DMS79 treated with DMSO at 0.1 percent for 48 hours (cell line): Measurements from ENCODE around the gene IL20RB.
"Not testable (repeated sequence)": the region's sequence is repeated elsewhere in the genome, so short reads cannot be mapped to it uniquely, and the experiment has no call there.

Source experiments
- DNase-seq: peaks from one replicate; lab custom pipeline; 2025; lab: John Stamatoyannopoulos, UW

IL20RB gene

DNA sequence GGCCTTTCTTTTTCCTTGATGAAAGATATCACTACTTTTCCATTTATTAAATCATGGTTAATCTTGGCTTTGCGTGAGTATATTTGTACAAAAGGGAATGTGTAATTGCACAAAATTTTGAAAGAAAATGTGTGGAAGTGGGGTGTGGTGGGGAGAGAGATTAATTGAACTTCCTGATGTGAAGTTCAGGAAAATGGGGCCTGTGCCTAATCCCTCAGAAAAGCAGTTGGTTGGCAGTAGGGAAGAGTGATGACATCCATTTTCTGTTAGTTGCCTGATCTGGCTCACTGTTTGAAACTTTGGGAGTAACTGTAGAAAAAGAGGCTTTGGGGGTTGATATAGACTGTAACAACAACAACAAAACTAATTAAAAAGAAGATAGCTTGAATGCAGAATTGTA lies 10.8 kb upstream of the IL20RB start:
- DNase-seq, result no peak

DNA sequence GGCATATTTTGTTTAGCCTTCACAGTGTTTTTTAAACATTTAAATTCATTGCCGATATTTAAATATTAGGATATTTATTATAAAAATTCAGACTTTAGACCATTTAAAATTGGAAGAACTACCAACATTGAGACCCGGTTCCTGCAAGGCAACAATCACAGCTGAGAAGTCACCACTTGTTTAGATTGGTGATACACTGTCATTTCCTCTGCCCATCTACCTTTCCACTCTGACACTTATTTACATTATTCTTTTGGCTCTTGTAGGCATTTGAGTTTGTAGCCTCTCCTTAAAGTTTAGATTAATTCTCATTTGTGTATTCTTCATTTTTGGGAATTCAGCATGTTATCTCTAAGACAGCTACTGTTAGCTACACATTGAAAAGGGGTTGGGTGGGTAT lies 10.3 kb upstream of the IL20RB start:
- DNase-seq, result no peak

DNA sequence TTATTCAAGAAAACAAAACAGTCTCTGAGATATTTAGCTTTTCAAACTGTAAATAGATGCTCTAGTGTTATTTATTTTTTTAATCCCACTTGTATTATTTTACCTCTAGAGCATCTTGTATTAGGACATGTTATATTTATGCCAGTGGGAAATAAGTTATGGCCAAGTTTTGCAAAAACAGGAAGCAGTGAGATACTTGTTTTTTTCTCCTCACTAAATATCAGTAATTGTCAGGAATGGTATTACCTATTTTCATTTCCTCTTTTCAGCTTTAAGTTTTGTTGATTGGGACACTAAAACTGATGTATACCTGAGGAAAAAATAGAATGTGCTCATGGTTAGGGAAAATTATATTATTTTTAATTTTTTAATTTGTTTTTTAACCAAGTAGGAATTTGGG lies 8.6 kb upstream of the IL20RB start:
- DNase-seq, result no peak

DNA sequence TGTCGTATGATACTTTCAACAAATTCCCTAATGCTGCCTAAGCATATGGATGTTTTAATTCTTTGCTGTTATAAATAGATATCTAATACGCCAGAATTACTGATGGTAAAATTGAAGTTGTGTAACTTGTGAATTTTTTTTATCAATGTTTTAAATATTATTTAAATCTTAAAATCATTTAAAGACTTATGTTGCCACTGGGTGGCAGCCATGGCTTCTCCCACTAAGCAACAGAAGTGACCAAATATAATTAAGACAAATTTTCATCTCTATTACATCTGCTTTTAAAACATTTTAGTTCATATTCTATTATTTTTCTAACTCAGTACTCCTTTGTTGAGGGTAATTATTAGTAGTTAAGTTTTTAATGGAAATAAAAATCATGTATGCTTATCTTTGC lies 8.1 kb upstream of the IL20RB start:
- no peak for DNase-seq

DNA sequence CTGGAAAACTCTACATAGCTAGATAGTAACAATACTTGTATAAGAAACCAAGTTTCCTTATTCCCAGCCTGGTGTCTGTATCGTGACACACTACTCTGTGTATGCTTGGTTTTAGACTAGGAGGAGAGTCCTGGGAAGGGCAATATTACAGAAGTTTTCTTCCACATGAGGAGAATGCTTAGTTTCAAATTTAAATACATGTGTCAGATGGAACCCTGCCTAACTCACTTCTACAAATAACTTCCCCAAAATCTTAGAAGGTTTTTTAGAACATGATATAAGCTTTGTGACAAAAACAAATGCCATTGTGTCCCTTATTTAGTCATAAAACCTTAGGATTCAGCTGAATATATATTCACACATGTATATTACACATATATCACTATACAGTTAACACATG lies 7.2 kb upstream of the IL20RB start:
- DNase-seq, result no peak

DNA sequence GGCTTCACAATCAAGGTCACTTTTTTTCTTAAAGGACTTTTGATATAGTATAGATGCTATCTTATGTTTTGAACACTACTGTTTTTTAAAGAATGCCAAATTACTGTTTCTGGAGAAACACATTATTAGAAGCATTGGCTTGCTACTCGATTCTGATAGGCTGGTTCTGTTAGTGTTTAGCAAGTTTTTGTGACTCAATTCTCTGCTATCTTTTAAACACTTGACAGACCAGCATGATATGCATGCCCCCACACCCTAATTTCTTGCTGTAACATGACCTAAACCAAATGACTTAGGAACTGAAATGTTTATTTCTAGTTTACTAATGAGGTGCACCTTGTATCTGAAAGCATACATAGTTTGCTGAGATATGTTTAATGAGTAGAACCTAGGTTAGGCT lies 5.5 kb upstream of the IL20RB start:
- no peak for DNase-seq

DNA sequence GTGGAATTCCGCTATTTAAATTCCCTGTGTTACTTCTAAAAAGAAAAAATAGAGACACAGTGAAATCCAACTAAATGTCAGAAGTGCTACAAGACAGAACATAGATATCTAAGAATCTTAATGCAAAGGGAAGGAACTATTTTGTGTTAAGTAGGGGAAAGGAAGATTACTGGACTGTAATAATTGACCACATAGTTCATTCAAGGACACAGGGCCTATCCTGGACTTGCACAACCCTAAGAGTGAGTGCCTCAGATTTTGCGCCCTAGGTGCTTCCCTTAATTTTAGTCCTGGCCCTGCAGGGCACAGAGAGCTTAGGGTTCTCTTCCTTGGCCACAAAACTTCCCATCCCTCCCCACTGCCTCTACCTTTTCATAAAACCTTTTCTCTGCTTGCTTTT lies 3.5 kb upstream of the IL20RB start:
- no peak for DNase-seq

DNA sequence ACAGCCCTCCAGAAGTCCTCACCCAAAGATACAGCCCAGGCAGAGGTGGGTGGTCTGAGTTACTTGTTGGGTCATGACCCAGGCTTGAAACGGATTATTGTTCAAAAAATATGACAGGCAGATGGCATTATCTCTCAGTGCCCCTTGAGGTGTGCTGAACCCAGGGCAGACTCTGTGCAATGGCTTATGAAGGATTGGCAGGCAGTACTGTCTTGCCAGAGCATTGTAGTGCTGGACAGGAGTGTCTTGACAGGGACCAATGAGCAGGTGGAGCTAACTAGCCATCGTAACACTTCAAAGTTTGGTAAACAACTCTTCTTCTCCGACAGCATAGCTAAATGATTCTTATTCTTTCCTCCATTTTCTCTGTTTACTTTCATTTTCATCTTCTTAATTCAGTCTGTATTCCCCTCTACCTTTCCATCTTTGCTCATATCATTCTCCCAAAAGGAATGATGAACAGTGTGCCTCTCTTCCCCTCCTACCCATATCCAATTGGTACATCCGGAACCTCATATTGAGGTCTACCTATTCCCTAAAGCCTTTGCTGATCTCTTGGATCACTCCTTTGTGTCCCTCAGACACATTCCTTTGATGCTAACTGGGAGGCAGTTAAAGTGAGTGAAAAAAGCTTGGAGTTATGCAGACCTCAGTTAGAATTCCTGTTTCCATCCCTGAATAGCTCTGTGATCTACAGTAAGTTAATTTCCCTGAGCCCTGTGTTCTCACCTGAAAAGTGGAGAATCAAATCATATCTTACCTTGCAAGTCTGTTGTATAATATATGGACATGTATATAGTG lies 2.6 kb upstream of the IL20RB start:
- DNase-seq, result no peak

DNA sequence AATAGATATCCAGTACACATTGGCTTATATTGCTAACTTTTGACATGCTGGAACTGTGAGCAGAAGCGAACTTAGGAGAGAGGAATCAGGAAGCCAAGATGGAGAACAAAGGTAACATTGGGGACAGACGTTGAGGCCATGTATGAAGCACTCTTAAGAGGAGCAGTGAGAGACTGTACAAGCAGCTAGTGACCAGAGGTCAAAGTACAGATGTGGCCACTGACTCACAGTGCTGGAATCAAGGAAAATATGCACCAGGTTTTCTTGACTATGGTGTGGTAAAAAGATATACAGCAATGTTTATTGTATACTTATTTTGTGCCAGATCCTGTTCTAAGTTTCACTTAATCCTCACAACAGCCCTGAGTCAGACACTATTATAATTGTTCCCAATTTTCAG lies 2.0 kb upstream of the IL20RB start:
- DNase-seq, result no peak

DNA sequence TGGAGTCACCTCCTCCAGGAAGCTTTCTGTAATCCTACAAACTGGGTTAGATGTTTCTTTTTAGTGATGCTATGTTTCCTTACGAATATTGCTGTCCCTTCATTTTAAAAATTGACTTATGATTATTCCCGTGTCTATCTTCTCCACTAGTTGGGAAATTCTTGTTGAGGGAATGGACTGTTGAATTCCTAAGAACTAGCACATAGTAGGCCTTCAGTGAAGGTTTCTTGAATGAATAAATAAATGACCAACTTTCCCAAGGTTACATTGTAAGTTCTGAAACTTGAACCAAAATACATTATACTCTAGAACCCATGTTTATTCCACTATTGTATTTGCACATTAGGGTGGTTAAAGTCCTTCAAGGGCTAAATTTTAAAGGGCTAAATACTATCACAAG lies 812 bp upstream of the IL20RB start:
- no peak for DNase-seq

DNA sequence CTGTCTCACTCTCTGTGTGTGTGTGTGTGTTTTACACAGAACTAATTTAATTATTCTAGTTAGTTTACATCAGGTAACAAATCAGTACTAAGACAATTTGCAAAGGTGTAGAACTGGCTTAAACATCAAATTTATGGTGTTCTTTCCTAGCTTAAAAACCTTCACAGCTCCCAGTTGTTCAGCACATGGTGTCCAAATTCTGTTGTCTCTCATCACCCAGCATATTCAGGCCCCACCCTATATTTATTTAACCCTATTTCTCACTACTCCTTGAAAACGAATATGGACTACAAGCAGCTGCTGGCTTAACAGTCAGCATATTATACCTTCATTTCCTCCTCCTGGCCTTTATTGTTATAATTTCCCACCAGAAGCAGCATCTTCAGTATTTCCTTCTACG lies 1.2 kb downstream of the IL20RB start:
- DNase-seq, result no peak

DNA sequence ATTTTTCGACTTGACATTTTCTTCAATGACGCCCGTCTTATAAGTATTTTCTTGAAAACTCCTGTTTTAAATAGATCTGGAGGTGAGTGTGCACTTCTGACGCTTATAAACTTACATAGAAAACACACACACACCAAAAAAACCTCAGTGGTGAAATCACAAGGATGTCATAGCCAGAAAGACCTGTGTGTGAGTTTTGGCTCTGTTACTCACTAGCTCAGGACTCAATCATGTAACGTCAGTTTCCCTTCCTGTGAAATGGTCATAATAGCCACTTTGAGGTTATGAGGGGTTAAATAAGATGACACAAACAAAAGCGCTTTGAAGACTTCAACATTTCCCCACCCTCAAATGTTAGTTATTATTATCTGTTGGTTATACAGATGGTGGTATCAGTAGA lies 1.8 kb downstream of the IL20RB start:
- no peak for DNase-seq

DNA sequence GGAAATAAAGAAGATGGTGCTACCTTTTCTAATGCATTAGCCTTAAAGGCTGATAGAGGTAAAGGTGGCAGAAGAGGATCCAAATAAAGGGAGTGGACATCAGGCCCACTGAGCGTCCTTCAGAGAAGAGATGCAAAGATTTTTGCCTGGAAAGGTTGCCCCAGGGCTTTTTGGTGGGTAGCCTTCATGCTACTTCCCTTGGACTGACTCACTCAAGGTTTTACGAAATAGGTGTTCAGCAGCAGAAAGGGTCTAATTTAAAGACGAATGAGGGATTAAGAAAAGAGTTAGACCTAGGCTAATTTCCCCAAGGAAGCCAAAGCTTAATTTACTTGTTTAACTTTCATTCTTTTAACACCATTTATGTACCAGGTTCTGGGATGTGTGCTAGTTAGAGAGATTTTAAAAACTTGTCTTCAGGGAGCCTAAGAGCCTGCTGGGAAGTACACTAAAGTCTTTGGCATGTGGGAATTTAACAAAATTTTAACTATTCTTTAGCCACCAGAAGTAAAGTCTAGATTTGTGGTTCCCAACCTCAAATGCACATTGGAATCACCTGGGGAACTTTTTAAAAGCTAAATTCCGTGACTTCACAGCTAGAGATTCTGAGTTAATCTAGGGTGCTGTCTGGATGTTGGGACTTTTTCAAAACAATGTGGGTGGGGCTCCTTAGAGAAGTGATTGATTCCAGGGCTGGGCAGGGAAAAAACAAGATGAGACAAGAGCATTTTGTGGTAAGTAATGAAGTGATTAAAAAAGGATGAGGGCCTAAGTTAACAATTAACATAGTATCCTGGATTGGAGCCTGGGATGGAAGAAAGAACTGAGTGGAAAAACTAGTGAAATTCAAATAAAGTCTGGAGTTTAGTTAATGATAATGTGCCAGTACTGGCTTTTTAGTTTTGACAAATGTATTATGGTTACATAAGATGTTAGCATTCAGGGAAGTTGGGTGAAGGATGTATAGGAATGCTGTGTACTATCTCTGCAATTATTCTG lies 3.4 kb downstream of the IL20RB start:
- no peak for DNase-seq

DNA sequence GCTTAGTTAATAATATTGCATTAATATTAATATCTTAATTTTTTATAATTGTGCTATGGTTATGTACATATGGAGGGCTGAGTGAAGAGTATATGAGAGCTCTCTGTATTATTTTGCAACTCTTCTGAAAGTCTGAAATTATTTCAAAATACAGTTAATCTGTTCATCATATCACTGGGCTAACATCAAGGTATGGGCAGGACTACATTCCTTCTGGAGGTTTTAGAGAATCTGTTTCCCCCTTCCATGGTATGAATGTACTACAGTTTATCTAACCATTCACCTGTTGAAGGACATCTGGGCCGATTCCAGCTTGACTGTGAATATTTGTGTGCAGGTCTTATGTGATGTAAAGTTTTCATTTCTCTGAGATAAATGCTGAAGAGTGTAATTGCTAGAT lies 5.1 kb downstream of the IL20RB start:
- no peak for DNase-seq

DNA sequence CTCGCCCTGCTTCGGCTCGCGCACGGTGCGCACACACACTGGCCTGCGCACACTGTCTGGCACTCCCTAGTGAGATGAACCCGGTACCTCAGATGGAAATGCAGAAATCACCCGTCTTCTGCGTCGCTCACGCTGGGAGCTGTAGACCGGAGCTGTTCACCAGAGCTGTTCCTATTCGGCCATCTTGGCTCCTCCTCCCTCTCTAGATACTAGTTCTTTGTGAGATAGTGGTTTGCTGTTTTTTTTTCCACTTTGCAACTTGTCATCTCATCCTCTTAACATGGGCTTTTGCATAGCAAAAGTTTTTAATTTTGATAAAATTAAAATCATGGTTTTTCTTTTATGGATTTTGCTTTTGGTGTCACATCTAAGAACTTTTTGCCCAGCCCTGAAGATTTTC lies 11.8 kb downstream of the IL20RB start:
- not testable (repeated sequence) for DNase-seq

DNA sequence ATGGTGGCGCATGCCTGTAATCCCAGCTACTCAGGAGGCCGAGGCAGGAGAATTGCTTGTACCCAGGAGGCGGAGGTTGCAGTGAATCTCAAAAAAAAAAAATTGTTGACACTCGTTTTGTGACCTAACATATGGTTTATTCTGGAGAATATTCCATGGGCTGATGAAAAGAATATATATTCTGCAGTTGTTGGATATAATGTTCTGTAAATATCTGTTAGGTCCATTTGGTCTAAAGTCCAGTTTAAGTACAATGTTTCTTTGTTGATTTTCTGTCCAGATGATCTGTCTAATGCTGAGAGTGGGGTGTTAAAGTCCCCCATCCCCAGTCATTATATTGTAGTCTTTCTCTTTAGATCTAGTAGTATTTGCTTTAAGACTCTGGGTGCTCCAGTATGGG lies 15.6 kb downstream of the IL20RB start:
- DNase-seq, result no peak

DNA sequence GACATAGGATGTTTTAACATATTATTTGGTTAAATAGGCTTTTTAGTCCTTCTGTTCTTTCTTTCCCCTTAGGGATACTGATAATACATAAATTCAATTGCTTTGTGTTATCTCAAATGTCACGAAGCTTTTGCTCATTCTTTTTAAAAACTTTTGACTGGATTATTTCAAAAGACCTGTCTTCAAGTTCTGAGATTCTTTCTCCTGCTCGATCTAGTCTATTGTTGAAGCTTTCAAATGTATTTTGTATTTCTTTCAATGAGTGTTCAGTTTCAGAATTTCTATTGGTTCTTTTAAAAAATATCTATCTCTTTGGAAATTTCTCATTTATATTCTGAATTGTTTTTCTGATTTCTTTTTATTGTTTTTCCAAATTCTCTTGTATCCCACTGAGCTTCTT lies 16.9 kb downstream of the IL20RB start:
- DNase-seq, result no peak

DNA sequence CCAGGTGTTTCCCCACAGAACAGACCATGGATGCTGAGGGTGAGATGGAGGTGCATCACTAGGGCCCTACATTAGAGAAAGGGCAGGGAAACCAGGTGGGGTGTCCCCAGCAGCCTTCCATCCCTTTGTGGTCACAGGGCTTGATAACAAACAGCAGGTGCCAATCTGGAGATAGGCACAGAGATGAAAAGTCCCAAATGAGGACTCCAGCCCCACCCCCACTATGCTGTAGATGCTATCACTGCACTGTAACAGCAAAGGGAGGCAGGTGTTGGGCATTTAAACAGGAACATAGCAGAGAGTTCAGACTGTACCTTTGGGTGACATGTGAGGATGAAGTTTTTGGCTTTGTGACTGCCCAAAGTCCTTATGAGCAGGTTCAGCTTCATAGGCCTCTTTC lies 21.4 kb downstream of the IL20RB start:
- DNase-seq, result no peak

DNA sequence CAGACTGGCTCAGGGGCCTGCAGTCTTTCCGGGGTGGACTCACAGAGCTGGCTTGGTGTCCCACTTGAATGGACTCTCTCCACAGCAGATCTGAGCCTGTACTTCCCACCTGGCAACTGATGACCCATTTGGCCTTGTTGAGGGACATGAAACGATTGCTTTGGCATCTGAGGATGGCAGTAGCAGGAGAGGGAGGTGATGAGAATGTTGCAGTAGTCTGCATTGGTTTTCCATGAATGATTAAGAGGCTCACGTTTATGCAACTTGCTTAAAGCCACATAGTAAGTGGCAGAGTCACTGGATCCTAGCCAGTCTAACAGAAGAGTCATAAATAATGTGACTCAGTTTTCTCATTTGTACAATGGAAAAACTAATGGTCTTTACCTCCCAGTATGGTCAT lies 21.9 kb downstream of the IL20RB start:
- no peak for DNase-seq

DNA sequence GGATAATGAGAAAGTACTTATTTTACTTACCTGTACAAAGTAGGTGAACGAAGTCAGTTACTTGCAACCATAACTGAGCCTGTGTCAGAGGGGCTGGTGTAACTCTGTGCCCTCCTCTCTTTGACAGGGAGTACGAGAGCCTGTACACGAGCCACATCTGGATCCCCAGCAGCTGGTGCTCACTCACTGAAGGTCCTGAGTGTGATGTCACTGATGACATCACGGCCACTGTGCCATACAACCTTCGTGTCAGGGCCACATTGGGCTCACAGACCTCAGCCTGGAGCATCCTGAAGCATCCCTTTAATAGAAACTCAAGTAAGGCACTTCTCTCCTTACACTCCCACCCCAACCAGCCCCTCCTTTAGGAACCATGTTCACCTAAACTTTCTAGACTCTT lies 24.2 kb downstream of the IL20RB start:
- DNase-seq, result no peak

DNA sequence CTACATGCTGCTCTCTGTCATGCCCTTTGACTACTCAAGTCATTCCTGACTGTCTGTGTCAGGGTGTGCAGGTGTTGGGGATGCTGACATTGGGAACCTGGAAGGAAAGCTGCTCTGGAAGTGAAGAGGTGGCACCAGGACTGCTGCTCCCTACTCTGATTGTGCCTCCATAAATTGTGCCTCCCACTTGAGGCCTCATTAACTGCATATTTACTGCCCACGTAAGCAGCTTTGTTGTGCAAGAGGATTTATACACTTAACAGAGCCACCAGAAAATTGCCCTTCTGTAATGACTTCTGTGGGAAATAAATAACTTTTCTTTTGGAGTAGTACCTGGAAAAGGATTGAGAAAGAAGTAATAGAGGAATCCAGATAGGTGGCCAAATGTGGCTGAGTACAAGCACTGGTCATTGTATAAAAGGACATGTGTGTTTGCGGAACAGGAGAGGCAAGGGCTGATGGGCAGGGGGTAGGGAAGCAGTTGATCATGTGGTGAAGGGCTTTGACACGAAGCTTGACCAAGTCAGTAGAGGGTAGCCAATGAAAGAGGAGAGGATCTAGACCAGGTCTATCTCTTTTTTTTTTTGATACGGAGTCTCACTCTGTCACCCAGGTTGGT lies 24.8 kb downstream of the IL20RB start:
- peak; percentile 87 for DNase-seq

DNA sequence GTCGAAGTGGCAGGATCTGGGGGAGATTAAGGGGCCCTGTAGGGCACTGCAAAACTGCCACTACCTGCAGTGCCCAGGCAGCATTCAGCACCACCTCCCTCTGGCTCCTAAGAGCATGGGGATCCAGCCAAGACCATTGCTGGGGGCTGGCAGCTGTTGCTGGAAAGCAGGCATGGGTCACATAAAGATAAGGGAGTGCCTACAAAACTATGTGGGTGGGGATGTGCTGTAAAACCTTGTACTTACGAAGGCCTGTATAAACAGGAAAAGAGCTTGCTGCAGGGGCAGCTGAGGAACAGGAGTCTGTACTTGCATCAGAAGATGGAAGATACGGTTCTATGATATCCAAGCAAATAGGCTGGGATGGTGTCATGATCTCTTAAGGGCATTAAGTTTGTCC lies 27.1 kb downstream of the IL20RB start:
- no peak for DNase-seq
